NB4 (cell line): Measurements from ENCODE around the gene GPX4.

ENCODE experiments used
- CTCF ChIP-seq: IDR thresholded peaks from one replicate; pipeline ENCODE4 v1.5.1; 2012; ENCODE audit warnings: low read depth, low read length
- MYC ChIP-seq: IDR thresholded peaks from 2 replicates; pipeline ENCODE4 v1.6.1; 2011; ENCODE audit warnings: low read depth, low read length
- POLR2A ChIP-seq: IDR thresholded peaks from 2 replicates; pipeline ENCODE4 v1.6.1; 2011; ENCODE audit warnings: mild to moderate bottlenecking; ENCODE audit not compliant: insufficient read length; ENCODE audit errors: extremely low read depth
- TF ChIP-seq, protein P1 (sequence below): IDR thresholded peaks from 2 replicates; pipeline ENCODE4 v1.6.1; 2011; ENCODE audit warnings: low read depth, low read length

GRCh38 chr19:1144741-1145140 is 40.9 kb downstream of the GPX4 start:
- TF ChIP-seq CTCF (no peak), POLR2A (no peak), MYC (no peak)
- TF ChIP-seq, protein P1, sequence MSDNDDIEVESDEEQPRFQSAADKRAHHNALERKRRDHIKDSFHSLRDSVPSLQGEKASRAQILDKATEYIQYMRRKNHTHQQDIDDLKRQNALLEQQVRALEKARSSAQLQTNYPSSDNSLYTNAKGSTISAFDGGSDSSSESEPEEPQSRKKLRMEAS = no peak
